HG02884 (cell line): ENCODE results near the gene LHX3.
"Not testable (repeated sequence)": the region's sequence is repeated elsewhere in the genome, so short reads cannot be mapped to it uniquely, and the experiment has no call there.

Experiments
- ATAC-seq: cut with Tn5 transposase; IDR thresholded peaks from one replicate; pipeline ENCODE4 v1.9.1; 2021; ENCODE audit warnings: mild to moderate bottlenecking, moderate library complexity; ENCODE audit not compliant: unreplicated experiment

Gene LHX3

DNA sequence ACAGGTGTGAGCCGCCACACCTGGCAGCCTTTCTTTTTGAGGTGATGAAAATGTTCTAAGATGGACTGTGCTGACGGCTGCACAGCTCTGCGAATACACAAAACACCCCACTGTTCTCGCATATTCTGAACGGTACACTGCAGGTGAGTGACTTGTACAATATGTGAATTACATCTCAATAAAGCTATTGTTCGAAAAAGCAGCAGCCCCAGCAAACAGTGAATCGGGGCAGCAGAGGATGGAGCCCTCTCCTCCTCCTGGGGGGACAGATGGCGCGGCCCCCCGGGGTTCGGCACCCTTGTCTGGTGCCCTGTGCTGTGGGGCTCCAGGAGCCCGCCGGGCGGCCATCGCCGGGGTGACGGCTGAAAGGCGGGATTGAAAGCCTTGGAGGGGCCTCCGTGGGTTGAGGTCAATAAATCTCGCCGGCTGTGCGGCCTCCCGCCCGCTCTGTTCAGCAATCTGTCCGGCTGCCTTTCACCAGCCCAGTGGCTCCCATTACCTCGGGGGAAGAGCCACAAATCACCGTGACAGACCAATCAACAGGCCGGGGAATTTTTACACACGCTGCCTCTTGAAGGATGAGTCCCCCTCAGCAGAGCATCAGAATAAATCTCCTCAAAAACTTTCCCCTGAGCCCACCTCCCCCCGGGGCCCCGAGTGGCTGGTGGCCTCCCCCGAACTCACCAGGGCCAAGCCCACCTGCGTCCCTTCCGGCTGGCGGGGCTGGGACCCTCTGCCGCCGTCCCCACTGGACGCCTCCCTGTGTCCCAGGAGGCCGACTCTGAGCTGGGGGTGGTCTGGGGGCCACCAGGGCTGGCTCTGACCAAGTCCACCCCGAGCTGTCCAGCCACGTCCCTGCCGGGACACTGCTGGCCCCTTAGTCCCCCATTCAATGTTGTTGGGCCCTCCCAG is 48.5 kb downstream of the LHX3 start:
- no peak for ATAC-seq

DNA sequence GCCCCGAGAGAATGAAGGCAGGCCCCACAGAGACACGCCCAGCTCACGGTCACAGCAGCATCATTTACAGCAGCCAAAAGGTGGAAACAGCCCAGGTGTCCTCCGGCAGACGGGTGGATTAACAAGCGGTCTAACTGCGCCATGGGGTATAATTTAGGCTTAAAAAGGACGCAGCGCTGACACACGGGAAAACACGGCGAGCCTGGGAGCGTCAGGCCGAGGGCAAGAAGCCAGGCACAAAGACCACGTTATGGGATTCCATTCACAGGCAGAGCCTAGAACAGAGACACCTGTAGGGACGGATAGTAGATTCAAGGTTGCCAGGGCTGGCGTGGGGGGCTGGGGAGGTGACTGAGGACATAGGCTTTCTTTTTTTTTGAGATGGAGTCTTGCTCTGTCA is 49.4 kb downstream of the LHX3 start:
- no peak for ATAC-seq

DNA sequence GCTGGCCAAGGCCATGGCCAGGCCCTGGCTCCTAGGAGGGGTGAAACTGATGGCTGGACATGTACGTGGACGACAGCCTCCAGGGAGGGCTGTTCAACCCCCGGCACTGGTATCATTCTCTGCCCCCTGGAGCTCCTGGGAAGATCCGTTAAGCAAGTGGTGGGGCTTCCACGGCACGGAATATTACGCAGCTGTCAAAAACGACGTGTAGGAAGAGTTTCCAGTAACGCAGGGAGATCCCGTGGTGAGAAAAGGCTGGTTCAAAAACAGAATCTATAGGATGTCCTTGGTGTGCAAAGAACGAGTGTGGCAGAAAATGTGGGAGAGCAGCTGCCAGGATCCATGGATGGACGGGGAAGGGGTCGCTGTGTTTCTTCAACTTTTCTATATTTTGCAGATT is 50.0 kb downstream of the LHX3 start:
- ATAC-seq: no peak

DNA sequence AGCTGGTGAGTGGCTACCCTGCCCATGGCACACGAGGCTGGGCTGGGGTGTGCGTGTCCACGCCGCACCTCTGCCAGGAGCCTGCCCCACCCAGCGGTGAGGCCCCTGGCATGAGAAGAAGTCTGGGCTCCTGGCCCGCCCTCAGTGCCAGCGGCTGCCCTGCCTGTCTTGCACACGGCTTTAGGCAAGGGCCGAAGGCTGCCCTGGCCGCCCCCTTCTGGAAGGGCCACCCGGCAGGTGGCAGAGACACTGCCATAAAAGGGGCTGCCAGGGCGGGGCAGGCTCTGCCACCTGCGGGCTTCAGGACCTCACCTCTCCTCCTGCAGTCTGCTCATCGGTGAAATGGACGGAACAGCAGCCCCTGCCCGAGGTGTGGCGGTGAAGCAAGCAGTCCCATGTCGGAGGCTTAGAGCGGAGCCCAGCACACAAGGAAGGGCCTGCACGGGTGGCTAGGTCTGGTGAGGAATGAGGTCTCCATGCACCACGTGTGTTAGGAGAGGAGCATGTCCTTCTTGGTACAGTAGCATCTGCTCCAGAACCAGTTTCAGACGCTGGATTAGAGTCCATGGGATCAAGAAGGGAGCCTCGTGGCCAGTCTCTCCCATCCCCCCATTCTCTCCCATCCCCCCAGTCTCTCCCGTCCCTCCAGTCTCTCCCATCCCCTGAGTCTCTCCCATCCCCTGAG is 51.4 kb downstream of the LHX3 start:
- ATAC-seq: no peak

DNA sequence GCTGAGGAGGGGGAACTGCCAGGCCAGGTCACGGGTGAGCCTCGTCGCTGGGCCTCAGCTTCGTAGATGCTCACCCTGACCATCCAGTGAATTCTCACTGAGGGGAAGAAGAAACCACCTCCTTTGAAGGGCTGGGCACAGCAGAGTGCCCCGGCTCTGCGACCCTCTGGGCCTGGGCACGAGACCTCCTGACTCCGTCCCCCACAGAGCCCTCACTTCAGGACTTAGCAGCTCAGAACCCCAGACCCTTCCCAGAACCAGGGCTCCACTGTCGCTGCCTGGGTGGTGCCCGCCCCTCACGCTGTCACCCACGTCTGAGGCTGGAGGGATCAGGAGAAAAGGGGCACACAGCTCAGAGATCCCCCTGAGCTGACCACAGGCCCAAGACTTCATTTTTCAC is 52.0 kb downstream of the LHX3 start:
- no peak for ATAC-seq

DNA sequence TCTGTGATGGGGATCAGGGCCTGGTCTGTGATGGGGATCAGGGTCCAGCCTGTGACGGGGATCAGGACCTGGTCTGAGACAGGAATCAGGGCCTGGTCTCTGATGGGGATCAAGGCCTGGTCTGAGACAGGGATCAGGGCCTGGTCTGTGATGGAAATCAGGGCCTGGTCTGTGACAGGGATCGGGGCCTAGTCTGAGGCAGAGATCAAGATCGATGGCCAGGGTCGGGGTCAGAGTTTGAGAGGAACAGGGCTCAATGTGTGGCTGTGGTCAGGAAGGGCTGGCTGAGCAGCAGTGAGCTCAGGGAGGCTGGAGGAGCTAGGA is 52.4 kb downstream of the LHX3 start:
- no peak for ATAC-seq

DNA sequence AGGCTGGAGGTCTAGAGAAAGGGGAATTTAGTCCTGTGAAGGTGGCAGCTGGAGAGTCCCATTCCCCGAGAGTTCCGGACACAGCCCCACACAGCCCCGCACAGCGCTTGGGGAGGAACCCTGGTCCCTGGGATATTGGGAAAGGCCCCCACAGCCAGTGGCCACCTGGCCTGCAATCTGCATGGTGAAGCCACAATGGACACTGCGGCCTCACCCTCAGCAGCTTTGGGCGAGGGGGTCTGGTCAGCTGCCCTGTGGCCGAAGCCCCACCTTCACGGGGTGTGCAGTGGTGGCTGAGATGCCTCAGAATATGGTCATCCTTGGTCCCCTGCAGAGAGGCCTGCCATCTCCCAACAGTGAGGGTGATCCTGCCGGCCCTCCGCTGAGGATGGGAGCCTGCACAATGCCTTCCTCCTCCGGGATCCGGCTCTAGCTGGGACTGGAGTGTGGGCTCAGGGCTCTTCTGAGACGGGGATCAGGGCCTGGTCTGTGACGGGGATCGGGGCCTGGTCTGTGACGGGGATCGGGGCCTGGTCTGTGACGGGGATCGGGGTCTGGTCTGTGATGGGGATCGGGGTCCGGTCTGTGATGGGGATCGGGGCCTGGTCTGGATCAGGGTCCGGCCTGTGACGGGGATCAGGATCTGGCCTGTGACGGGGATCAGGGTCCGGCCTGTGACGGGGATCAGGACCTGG is 52.9 kb downstream of the LHX3 start:
- ATAC-seq: no peak

DNA sequence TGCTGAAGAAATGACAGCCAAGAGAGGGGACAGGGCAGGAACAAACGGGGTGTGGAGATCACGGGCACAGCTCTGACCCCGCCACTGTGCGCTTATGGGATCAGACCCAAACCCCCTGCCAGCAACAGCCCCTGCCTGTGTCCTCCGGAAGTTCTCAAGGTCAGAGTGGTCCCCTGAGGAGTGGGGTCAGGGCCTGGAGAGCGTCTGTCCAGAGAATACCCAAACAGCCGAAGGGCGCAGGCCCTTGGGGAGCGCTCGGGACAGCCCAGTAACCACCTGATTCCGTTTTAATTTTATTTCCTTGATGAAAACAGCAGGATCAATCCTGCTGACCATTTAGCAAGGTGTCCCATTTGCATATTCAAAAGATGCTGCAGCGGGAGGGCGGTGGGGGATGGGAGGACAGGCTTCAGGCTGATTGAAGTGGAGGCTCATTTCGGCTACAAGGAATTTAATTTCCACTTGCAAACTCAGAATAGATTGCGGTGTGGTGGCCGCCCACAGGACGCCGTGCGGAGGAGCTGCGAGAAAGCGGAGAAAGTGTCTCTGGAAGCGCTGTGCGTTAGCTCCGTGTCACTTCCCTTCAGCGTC is 53.6 kb downstream of the LHX3 start:
- no peak for ATAC-seq

DNA sequence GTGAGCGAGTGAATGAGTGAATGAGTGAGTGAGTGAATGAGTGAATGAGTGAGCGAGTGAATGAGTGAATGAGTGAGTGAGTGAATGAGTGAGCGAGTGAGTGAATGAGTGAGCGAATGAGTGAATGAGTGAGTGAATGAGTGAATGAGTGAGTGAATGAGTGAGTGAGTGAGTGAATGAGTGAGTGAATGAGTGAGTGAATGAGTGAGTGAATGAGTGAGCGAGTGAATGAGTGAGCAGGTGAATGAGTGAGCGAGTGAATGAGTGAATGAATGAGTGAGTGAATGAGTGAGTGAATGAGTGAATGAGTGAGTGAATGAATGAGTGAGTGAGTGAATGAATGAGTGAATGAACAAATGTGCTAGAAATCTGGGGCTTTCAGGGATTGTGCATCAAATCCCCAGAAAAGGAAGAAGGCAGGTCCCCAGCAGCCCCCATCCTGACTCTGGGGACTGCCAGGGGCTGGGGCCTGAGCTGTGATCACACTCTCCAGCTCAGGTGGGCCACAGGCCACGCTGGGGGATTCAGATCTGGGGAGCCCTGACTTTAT is 54.2 kb downstream of the LHX3 start:
- not testable (repeated sequence) for ATAC-seq

DNA sequence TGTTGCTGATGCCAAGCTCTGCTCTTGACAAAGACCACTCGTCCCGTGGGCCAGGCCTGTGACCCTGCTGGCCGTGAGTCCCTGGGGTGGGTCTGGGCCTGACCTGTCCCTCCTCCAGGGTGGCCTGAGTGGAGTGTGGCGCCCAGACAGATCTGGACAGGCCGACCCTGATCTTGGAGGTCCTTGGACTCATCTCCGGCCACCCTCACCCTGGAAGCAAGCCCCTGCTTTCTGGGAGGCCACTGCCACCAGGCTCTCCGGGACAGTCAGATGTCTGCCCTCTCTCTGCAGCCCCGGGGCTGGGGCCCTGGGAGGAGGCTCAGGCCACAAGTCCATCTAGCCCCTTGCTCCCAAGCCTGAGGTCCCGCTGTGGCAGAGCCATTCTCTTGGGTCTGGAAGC is 55.1 kb downstream of the LHX3 start:
- ATAC-seq: no peak

DNA sequence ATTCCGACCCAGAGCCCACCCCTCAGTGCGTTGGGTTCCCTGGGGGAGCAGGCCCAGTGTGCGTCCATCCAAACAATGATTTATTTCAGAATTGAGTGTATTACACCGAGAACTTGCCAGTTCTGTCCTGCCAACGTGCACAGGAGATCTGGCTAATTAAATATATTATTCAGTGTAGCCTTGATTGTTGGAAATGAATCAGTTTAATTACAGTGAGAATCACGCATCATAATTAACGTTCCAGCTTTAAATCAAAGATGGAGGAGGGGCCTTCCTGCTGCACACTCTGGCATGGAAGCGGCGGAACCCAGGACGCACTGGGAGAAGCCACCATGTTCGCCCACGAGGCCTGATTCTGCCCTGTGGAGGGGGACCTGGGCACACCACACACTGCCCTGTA is 55.6 kb downstream of the LHX3 start:
- ATAC-seq: no peak

DNA sequence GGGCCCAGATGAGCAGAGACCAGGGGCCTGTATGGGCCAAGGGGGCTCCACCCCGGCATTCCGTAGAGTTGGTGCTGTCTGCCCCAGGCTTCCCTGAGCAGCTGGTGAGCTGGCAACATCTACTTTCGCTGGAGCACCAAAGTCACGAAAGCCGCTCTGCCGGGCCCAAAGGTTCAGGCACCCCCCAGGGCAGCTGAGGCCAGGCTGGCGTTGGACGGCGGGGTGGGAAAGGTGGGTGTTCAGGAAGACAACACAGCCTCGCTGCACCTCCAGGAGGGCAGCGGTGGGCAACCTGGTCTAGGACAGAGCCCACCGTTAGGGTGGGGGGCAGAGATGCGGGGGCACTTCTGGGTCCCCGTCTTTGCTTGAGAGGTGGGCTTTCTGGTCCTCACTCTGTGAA is 56.2 kb downstream of the LHX3 start:
- ATAC-seq: no peak

DNA sequence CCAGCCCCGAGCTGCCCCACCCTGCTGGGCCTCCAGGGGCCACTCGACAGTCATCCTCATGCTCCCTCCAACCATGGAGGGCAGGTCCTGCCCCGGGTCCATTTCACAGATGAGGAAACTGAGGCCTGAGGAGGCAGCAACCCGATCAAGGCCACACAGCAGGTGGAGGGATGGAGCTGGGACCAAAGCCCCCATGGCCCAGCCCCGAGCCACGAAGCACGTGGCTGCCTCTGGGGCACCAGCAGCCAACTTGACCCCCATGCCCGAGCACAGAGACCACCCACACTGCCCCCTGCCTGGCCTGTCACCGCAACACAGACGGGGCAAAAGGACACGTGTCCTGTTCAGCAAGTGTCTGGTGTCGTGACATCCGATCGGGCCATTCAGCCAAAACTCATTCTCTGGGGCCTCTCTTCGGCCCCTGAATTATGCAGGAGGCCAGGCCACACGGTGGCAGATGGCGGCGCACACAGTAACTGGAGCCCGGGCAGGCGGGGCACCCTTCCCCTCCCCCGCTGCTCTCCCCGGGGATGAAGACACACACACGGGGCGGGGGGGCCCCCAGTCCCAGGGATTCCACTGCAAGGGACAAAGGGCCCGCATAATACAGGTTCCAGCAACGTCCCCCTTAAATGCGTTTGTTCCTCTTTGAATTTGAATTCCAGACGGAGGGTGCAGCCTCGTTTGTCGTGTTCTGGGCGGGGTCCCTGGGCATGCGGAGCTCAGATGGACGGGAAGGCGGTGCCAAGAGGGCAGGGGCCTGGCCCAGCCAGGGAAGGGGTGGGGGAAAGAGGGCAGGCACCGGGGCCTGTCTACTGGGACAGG is 56.8 kb downstream of the LHX3 start:
- ATAC-seq: no peak

DNA sequence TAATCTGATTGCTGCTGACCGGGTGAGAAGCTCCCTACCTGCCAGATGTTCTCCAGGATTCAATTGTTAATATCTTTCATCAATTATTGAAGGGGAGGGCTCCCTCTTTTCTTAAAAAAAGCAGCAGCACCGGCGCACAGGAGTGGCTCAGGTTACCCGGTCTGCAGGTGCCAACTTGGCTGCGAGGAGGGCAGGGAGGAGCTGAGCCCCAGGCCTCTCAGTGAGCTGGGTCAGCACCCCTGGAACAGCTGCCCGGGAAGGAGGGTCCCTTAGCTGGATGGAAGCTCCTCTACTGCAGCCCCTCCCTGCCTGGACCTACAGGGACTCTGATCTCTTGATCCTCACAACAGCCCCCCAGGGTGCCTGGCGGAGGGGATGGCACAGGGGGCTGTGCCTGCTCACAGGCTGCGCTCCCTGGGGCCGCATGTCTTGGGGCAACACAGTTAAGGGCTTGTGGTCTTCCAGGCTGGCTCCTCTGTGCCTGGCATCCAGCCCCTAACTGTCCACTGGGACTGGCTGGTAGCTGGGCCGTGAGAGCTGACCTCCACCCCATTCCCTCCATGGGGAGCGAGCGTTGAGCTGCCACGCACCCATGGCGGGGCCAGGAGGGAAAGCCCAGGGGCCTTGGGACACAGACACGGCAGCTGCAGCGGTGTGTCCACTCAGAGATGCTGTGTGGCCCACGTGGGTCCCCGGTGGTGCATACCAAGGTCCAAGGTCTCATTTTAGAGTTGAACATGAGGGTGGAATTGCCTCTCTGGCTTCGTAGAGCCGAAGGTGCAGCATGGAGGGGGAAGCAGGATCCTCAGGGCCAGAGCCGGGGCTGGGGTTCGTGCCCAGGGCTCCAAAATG is 57.7 kb downstream of the LHX3 start:
- ATAC-seq: no peak
